Trophoblast cell (in vitro differentiated cells and primary cell): ENCODE results near the gene MYLIP.
"Not testable (repeated sequence)": the region's sequence is repeated elsewhere in the genome, so short reads cannot be mapped to it uniquely, and the experiment has no call there.

Source experiments
- DNase-seq, 2 donors: peaks; one replicate each; pipeline ENCODE4 v3.0.0-alpha.2; 2016
- H2AFZ ChIP-seq: 2 replicates; pipeline ENCODE4 v1.6.1; 2013; ENCODE audit warnings: low read length, moderate library complexity, mild to moderate bottlenecking; ENCODE audit not compliant: insufficient read depth, poor library complexity
- H2AK5ac ChIP-seq: 2 replicates; pipeline ENCODE4 v1.6.1; 2013; ENCODE audit warnings: mild to moderate bottlenecking, low read length
- H2BK120ac ChIP-seq: 2 replicates; pipeline ENCODE4 v1.6.1; 2013; ENCODE audit warnings: low read length, mild to moderate bottlenecking, moderate library complexity; ENCODE audit not compliant: insufficient read depth, poor library complexity
- H2BK12ac ChIP-seq: 2 replicates; pipeline ENCODE4 v1.6.1; 2013; ENCODE audit warnings: mild to moderate bottlenecking, low read length, moderate library complexity
- H2BK5ac ChIP-seq: 2 replicates; pipeline ENCODE4 v1.6.1; 2013; ENCODE audit warnings: low read length, low read depth, moderate library complexity, mild to moderate bottlenecking; ENCODE audit not compliant: poor library complexity
- H3K14ac ChIP-seq: 2 replicates; pipeline ENCODE4 v1.6.1; 2013; ENCODE audit warnings: mild to moderate bottlenecking, low read length
- H3K18ac ChIP-seq: 2 replicates; pipeline ENCODE4 v1.6.1; 2013; ENCODE audit warnings: mild to moderate bottlenecking, low read length
- H3K23ac ChIP-seq: 2 replicates; pipeline ENCODE4 v1.6.1; 2013; ENCODE audit warnings: low read length
- H3K27ac ChIP-seq: 2 replicates; pipeline ENCODE4 v1.5.1; 2013; ENCODE audit warnings: low read depth, mild to moderate bottlenecking, inconsistent platforms, low read length, moderate library complexity
- H3K27me3 ChIP-seq: 2 replicates; pipeline ENCODE4 v1.6.1; 2013; ENCODE audit warnings: inconsistent platforms, mild to moderate bottlenecking, low read length, moderate library complexity; ENCODE audit not compliant: insufficient read depth
- H3K36me3 ChIP-seq, 2 experiments: 1 replicate in 1 of 2; 2 replicates in 1 of 2; pipeline ENCODE4 v1.6.1; 2013; ENCODE audit warnings: low read length in 2 of 2, mild to moderate bottlenecking in 2 of 2, moderate library complexity in 1 of 2; ENCODE audit not compliant: insufficient read depth in 2 of 2, control insufficient read depth in 1 of 2
- H3K4ac ChIP-seq: 2 replicates; pipeline ENCODE4 v1.6.1; 2013; ENCODE audit warnings: low read depth, mild to moderate bottlenecking, low read length, moderate library complexity
- H3K4me1 ChIP-seq, 2 experiments: 1 replicate in 1 of 2; 2 replicates in 1 of 2; pipeline ENCODE4 v1.6.1; 2013; ENCODE audit warnings: low read length in 2 of 2, mild to moderate bottlenecking in 2 of 2, moderate library complexity in 1 of 2; ENCODE audit not compliant: insufficient read depth in 2 of 2, control insufficient read depth in 1 of 2
- H3K4me2 ChIP-seq: 2 replicates; pipeline ENCODE4 v1.6.1; 2013; ENCODE audit warnings: inconsistent platforms, mild to moderate bottlenecking, low read length, moderate library complexity
- H3K4me3 ChIP-seq: 2 replicates; pipeline ENCODE4 v1.5.1; 2013; ENCODE audit warnings: mild to moderate bottlenecking, low read depth, low read length, inconsistent platforms
- H3K79me1 ChIP-seq: one replicate; pipeline ENCODE4 v1.6.1; 2013; ENCODE audit warnings: low read length
- H3K79me2 ChIP-seq: 2 replicates; pipeline ENCODE4 v1.6.1; 2013; ENCODE audit warnings: low read length, mild to moderate bottlenecking; ENCODE audit not compliant: control insufficient read depth, insufficient read depth, poor library complexity
- H3K9ac ChIP-seq: 2 replicates; pipeline ENCODE4 v1.6.1; 2013; ENCODE audit warnings: mild to moderate bottlenecking, low read length
- H3K9me3 ChIP-seq: 2 replicates; pipeline ENCODE4 v1.6.1; 2013; ENCODE audit warnings: low read depth, mild to moderate bottlenecking, control low read depth, inconsistent platforms, low read length; ENCODE audit not compliant: insufficient read depth
- H4K12ac ChIP-seq: 2 replicates; pipeline ENCODE4 v1.6.1; 2013; ENCODE audit warnings: low read depth, mild to moderate bottlenecking, low read length, moderate library complexity
- H4K8ac ChIP-seq: 2 replicates; pipeline ENCODE4 v1.6.1; 2013; ENCODE audit warnings: low read depth, mild to moderate bottlenecking, low read length, moderate library complexity
- H4K91ac ChIP-seq: one replicate; pipeline ENCODE4 v1.6.1; 2013; ENCODE audit warnings: low read depth, mild to moderate bottlenecking, low read length, moderate library complexity
- WGBS: extraction: QIAGEN DNeasy Blood & Tissue Kit; methylation state at CpG from one replicate; pipeline ENCODE4 v1.1.7; 2013; ENCODE audit warnings: missing lambda C conversion rate; ENCODE audit not compliant: insufficient read length, insufficient coverage; ENCODE audit errors: extremely low coverage; 5-methylcytosine and 5-hydroxymethylcytosine counted together

MYLIP gene

GRCh38 chr6:16174416-16175078 lies 45.7 kb downstream of the MYLIP start:
- H3K9ac ChIP-seq, result no peak overlapping the region
- H3K4me1 ChIP-seq, result no peaks in the 10 kb centered on the region
- no peak overlapping the region for H3K14ac ChIP-seq
- H3K4me3 ChIP-seq, result no peak overlapping the region
- no peaks in the 10 kb centered on the region for H3K79me2 ChIP-seq
- no peaks in the 10 kb centered on the region for H3K27me3 ChIP-seq
- H4K91ac ChIP-seq, result no peak overlapping the region
- no peak overlapping the region for H3K18ac ChIP-seq
- no peaks in the 10 kb centered on the region for H3K36me3 ChIP-seq
- H4K8ac ChIP-seq, result no peak overlapping the region
- H3K4me2 ChIP-seq, result no peak overlapping the region
- no peak overlapping the region for H3K4ac ChIP-seq
- H2BK120ac ChIP-seq, result no peak overlapping the region
- H3K27ac ChIP-seq, result no peak overlapping the region
- H3K79me1 ChIP-seq, result no peaks in the 10 kb centered on the region
- no peak for DNase-seq
- no peak overlapping the region for H2AFZ ChIP-seq
- no CpG with 5 or more reads among the region's 8 CpGs for WGBS
- H2BK12ac ChIP-seq, result peak overlapping the region; percentile 13
- no peak overlapping the region for H2BK5ac ChIP-seq
- H3K9me3 ChIP-seq, result no peaks in the 10 kb centered on the region
- no peak overlapping the region for H2AK5ac ChIP-seq
- no peak overlapping the region for H4K12ac ChIP-seq
- no peak overlapping the region for H3K23ac ChIP-seq

GRCh38 chr6:16176600-16176999 lies 47.7 kb downstream of the MYLIP start:
- H3K4me2 ChIP-seq, H3K14ac ChIP-seq, H2BK5ac ChIP-seq, H2BK120ac ChIP-seq, H2AFZ ChIP-seq, H3K18ac ChIP-seq, H3K36me3 ChIP-seq, H3K9ac ChIP-seq, H3K23ac ChIP-seq, H3K4ac ChIP-seq, H4K8ac ChIP-seq, H3K79me1 ChIP-seq, H2BK12ac ChIP-seq, H3K27ac ChIP-seq, H3K79me2 ChIP-seq, H3K27me3 ChIP-seq, H3K9me3 ChIP-seq, H4K91ac ChIP-seq, DNase-seq, H2AK5ac ChIP-seq, H3K4me1 ChIP-seq, H4K12ac ChIP-seq, H3K4me3 ChIP-seq: not testable (repeated sequence)
- no CpG with 5 or more reads among the region's 1 CpG for WGBS

GRCh38 chr6:16177881-16178280 lies 49.0 kb downstream of the MYLIP start:
- WGBS, result no CpG with 5 or more reads among the region's 5 CpGs
- peaks cover 0 to 3% of the 10 kb centered on the region in 2 experiments for H3K4me1 ChIP-seq
- H3K9me3 ChIP-seq, result peaks cover 1% of the 10 kb centered on the region
- H2BK120ac ChIP-seq, result no peak overlapping the region
- no peak overlapping the region for H3K23ac ChIP-seq
- H4K8ac ChIP-seq, result no peak overlapping the region
- no peaks in the 10 kb centered on the region for H3K27me3 ChIP-seq
- H3K18ac ChIP-seq, result no peak overlapping the region
- H2BK5ac ChIP-seq, result no peak overlapping the region
- no peak for DNase-seq
- H3K79me1 ChIP-seq, result no peaks in the 10 kb centered on the region
- H2AK5ac ChIP-seq, result no peak overlapping the region
- no peak overlapping the region for H3K14ac ChIP-seq
- no peak overlapping the region for H3K9ac ChIP-seq
- H3K4me3 ChIP-seq, result no peak overlapping the region
- no peak overlapping the region for H4K91ac ChIP-seq
- H2AFZ ChIP-seq, result no peak overlapping the region
- no peaks in the 10 kb centered on the region for H3K79me2 ChIP-seq
- no peaks in the 10 kb centered on the region for H3K36me3 ChIP-seq
- H3K4me2 ChIP-seq, result no peak overlapping the region
- no peak overlapping the region for H3K4ac ChIP-seq
- no peak overlapping the region for H3K27ac ChIP-seq
- no peak overlapping the region for H4K12ac ChIP-seq
- no peak overlapping the region for H2BK12ac ChIP-seq

- no peak overlapping the region for H3K14ac ChIP-seq
- H3K4ac ChIP-seq, result no peak overlapping the region
Measured at GRCh38 chr6:16178351-16178750, 49.5 kb downstream of the MYLIP start.

More at GRCh38 chr6:16178351-16178750, 49.5 kb downstream of the MYLIP start:
- Histone ChIP-seq H2BK5ac (no peak overlapping the region), H3K4me2 (no peak overlapping the region), H3K23ac (no peak overlapping the region), H3K9ac (no peak overlapping the region), H3K27ac (no peak overlapping the region), H3K79me1 (no peaks in the 10 kb centered on the region), H2AK5ac (no peak overlapping the region), H3K18ac (no peak overlapping the region), H2BK12ac (no peak overlapping the region), H3K9me3 (peaks cover 1% of the 10 kb centered on the region), H2BK120ac (no peak overlapping the region), H4K12ac (no peak overlapping the region), H3K79me2 (no peaks in the 10 kb centered on the region), H2AFZ (no peak overlapping the region), H4K91ac (no peak overlapping the region), H3K4me3 (no peak overlapping the region), H4K8ac (no peak overlapping the region), H3K36me3 (no peaks in the 10 kb centered on the region), H3K4me1 (peaks cover 0 to 3% of the 10 kb centered on the region in 2 experiments), H3K27me3 (no peaks in the 10 kb centered on the region)
- no peak for DNase-seq
- no CpG with 5 or more reads among the region's 7 CpGs for whole genome bisulfite sequencing
